NB4 (cell line): ENCODE measurements around the gene DDX21.
"Not testable (repeated sequence)": the region's sequence is repeated elsewhere in the genome, so short reads cannot be mapped to it uniquely, and the experiment has no call there.

ENCODE experiments used
- DNase-seq: peaks from one replicate; pipeline ENCODE4 v3.0.0; 2010; ENCODE audit warnings: low read depth
- H3K4me3 ChIP-seq: one replicate; pipeline ENCODE4 v1.5.1; 2011; ENCODE audit warnings: mild to moderate bottlenecking, low read depth, low read length, moderate library complexity
- MYC ChIP-seq: IDR thresholded peaks from 2 replicates; pipeline ENCODE4 v1.6.1; 2011; ENCODE audit warnings: low read depth, low read length
- POLR2A ChIP-seq: IDR thresholded peaks from 2 replicates; pipeline ENCODE4 v1.6.1; 2011; ENCODE audit warnings: mild to moderate bottlenecking; ENCODE audit not compliant: insufficient read length; ENCODE audit errors: extremely low read depth
- TF ChIP-seq, protein P1 (sequence below): IDR thresholded peaks from 2 replicates; pipeline ENCODE4 v1.6.1; 2011; ENCODE audit warnings: low read depth, low read length
- TF ChIP-seq, protein P2 (sequence below): IDR thresholded peaks from one replicate; pipeline ENCODE4 v1.5.1; 2012; ENCODE audit warnings: low read depth, low read length

Gene DDX21

DNA sequence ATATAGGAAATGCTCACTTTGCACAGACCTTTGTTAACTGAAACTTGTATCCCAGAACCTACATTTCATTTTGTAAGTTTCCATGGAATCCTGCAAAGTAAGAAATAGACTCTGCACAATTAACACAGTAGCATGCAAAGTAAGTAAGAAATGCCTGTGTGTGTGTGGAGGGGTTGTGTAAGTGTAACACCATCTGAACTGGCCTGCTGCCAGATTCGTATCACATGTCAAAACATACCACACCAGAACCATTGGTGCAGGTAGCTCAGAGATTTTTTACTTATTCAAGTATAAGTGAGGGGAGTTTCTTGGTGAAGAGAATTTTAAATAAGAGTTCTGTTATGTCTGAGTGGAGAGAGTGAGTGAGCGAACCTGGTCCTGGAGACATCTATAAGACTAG, 17.9 kb upstream of the DDX21 start:
- TF ChIP-seq, protein P1, sequence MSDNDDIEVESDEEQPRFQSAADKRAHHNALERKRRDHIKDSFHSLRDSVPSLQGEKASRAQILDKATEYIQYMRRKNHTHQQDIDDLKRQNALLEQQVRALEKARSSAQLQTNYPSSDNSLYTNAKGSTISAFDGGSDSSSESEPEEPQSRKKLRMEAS: no peak
- TF ChIP-seq MYC: no peak
- no peak for TF ChIP-seq POLR2A
- TF ChIP-seq, protein P2, sequence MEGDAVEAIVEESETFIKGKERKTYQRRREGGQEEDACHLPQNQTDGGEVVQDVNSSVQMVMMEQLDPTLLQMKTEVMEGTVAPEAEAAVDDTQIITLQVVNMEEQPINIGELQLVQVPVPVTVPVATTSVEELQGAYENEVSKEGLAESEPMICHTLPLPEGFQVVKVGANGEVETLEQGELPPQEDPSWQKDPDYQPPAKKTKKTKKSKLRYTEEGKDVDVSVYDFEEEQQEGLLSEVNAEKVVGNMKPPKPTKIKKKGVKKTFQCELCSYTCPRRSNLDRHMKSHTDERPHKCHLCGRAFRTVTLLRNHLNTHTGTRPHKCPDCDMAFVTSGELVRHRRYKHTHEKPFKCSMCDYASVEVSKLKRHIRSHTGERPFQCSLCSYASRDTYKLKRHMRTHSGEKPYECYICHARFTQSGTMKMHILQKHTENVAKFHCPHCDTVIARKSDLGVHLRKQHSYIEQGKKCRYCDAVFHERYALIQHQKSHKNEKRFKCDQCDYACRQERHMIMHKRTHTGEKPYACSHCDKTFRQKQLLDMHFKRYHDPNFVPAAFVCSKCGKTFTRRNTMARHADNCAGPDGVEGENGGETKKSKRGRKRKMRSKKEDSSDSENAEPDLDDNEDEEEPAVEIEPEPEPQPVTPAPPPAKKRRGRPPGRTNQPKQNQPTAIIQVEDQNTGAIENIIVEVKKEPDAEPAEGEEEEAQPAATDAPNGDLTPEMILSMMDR: no peak
- no peak for DNase-seq
- H3K4me3 ChIP-seq: no peak overlapping the region

DNA sequence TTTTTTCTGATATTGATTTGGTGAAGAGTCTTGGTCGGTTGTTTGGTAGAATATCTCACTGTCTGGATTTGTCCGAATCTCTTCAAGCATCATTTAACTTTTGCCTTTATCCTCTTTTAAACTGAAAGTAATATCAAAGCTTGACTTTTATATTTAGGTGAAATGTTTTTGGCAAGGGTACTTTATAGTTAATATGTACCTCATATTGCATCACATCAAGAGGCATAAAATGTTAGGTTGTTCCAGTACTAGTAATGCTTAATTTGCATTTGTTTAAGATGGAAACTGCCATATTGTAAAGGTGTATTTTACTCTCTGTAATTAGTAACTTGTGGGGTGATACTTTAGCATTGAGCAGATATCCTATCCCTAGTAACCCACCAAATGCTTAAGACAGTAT, 17.1 kb upstream of the DDX21 start:
- no peak overlapping the region for H3K4me3 ChIP-seq
- TF ChIP-seq MYC (no peak), POLR2A (no peak)
- TF ChIP-seq, protein P2: no peak
- TF ChIP-seq, protein P1: no peak
- no peak for DNase-seq

DNA sequence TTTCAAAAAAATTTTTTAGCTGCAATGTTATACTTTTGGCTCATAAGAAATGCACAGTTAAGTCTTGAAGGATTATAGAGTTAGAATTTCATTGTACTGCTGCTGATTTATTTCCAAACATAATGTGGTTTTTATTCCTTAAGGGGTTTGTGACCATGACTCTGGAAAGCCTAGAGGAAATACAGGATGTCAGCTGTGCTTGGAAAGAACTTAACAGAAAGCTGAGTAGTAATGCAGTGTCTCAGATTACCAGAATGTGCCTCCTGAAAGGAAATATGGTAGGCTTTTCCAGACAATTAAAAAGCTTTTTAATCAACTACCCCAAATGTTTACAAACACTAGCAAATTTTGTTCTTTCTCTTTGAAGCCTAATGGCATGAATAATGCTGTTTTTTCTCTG, 15.1 kb upstream of the DDX21 start:
- not testable (repeated sequence) for DNase-seq, H3K4me3 ChIP-seq

DNA sequence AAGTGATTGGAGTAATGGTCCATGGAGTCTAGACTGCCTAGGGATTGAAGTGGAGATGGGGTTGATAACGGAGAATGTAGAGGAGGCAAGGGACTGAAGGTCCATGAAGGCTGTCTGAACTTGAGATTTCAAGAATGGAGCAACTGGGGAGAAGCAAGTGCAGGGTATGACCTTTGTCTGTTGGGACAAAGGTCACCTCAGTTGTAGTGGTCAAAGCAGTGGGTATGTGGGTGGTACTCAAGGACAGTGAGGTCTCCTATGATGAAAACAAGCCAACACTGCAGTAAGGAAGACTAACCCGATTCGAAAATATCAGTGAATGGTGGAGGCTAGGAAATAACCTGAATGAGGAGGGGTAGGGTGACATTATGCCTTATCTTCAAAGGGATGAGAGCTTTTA, 5.4 kb upstream of the DDX21 start:
- no peak for DNase-seq
- H3K4me3 ChIP-seq: no peak overlapping the region
- no peak for TF ChIP-seq POLR2A
- TF ChIP-seq, protein P2: no peak

DNA sequence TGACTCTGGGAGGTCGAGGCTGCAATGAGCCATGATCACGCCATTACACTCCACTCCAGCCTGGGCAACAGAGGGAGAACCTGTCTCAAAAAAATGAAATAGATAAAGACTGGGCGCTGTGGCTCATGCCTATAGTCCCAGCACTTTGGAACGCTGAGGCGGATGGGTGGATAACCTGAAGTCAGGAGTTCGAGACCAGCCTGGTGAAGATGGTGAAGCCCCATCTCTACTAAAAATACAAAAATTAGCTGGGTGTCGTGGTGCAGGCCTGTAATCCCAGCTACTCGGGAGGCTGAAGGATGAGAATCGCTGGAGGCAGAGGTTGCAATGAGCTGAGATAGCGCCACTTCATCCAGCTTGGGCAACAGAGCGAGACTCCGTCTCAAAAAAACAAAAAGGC, 1.1 kb upstream of the DDX21 start:
- no peak for DNase-seq
- peak overlapping the region; percentile 85 for H3K4me3 ChIP-seq
- TF ChIP-seq POLR2A (no peak), MYC (no peak)
- TF ChIP-seq, protein P1: no peak
- TF ChIP-seq, protein P2: no peak

DNA sequence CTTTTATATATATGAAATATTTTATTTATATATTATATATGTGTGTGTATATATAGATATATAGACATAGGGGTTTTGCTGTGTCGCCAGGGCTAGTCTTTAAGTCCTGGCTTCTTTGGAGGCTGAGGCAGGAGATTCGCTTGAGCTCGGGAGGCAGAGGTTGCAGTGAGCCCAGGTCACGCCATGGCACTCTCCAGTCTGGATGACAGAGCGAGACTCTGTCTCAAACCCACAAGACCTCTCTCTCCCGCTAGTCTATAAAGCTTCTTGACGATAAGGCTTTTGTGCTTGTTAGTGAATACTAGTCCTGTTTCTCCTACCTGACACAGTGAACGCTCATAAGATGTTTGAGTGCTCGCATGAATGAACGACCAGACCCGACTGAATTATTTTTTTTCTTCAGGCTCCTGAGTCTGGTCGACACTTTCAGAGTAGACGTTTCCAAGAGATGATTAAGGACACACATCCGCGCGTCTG, 577 bp upstream of the DDX21 start:
- TF ChIP-seq MYC (no peak), POLR2A (no peak)
- TF ChIP-seq, protein P2: no peak
- DNase-seq: no peak
- H3K4me3 ChIP-seq: peak overlapping the region; percentile 85

DNA sequence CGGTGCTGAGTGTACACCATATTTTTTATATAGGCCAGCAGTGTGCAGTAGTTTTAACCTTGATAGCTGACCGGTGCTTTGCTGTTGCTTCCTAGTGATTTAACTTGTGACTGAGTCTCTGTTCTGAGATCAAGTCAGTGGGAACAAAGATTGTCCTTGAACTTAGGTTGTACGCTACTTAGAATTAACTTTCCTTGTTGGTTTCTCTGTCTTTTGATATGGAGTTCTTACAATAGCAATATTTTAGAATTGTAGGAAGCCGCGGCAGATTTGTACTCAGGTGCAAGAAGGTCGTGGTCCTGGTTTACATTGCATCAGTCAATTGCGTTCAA, 1.3 kb downstream of the DDX21 start:
- TF ChIP-seq, protein P2: no peak
- TF ChIP-seq, protein P1: no peak
- H3K4me3 ChIP-seq: peak overlapping the region; percentile 85
- no peak for DNase-seq
